WI38 (cell line): ENCODE data around the gene JAGN1.

Source experiments
- H3K4me3 ChIP-seq: 2 replicates; pipeline ENCODE4 v1.5.1; 2011; ENCODE audit warnings: low read depth, mild to moderate bottlenecking, control low read depth, low read length
- TF ChIP-seq, protein P1 (sequence below): IDR thresholded peaks from 2 replicates; pipeline ENCODE4 v1.5.1; 2012; ENCODE audit warnings: low read depth, mild to moderate bottlenecking, control low read depth, low read length

JAGN1 gene

DNA sequence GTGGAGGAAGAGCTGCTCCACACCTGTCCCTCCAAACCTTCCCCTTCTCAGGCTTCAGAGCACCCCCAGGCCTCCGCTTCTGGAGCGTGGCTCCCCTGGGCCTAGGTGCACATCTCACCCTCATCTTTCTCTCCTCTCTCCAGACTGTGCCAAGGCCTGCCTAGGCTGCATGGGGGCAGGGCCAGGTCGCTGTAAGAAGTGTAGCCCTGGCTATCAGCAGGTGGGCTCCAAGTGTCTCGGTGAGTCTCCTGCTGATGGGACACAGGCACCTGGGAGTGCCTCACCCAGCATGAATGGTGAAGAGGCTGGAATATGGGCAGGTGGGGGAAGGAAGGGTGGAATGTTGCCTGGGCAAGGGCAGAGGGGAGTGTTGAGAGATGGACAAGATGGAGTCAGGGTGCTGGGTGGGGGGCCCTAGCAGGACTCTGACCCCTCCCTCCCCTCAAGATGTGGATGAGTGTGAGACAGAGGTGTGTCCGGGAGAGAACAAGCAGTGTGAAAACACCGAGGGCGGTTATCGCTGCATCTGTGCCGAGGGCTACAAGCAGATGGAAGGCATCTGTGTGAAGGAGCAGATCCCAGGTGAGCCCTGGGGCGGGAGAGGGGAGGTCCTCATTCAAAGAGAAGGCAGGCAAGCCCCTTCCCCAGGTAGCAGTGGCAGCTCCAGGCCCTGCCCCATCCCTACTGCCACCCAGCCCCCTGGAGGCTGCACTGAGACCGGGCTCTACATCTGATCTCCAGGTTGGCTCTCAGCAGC lies 52.7 kb downstream of the JAGN1 start:
- TF ChIP-seq, protein P1, sequence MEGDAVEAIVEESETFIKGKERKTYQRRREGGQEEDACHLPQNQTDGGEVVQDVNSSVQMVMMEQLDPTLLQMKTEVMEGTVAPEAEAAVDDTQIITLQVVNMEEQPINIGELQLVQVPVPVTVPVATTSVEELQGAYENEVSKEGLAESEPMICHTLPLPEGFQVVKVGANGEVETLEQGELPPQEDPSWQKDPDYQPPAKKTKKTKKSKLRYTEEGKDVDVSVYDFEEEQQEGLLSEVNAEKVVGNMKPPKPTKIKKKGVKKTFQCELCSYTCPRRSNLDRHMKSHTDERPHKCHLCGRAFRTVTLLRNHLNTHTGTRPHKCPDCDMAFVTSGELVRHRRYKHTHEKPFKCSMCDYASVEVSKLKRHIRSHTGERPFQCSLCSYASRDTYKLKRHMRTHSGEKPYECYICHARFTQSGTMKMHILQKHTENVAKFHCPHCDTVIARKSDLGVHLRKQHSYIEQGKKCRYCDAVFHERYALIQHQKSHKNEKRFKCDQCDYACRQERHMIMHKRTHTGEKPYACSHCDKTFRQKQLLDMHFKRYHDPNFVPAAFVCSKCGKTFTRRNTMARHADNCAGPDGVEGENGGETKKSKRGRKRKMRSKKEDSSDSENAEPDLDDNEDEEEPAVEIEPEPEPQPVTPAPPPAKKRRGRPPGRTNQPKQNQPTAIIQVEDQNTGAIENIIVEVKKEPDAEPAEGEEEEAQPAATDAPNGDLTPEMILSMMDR, result no peak

More for the DNA sequence above, 52.7 kb downstream of the JAGN1 start:
- H3K4me3 ChIP-seq, result no peak overlapping the region
